ENCODE data around the gene RNU1-3.
"Not testable (repeated sequence)": the region's sequence is repeated elsewhere in the genome, so short reads cannot be mapped to it uniquely, and the experiment has no call there.

The RNU1-3 gene

DNA sequence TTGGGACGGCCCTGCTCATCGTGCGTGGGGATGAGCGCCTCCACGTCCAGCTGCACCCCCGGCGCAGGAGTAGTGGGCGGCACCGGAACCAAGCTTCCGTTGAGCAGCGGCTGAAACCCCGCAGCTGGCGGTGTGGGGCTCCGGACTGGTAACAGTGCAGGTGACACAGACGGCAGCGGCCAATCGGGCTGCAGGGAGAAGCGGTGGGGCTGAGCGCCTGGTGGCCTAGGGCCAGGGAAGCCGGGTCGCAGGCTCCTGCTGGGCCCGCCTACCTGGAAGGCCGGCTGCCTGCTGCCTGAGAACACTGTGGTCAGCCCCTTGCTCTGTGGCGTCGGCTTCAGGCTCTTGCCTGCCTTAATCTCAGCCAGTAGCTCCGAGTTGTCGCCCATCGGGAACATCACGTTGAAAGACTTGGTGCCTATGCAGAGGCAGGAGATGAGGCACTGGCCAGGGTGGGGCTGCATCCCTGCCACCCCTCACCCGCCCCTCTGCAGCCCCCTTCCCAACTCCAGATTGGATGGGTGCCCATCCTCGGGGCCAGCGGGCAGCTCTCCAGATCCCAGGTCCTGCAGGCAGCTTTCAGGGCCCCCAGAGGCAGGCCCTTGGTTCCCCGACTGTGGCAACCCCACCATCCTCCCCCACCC is 29.9 kb upstream of the RNU1-3 start:
- not testable (repeated sequence) for H3K4me1 ChIP-seq (ENCODE audit: insufficient read depth, low read length, poor library complexity, severe bottlenecking); H3K4me3 ChIP-seq (ENCODE audit: low read length, poor library complexity, severe bottlenecking); H3K9ac ChIP-seq (ENCODE audit: low read depth, low read length, poor library complexity, severe bottlenecking); H3K4me2 ChIP-seq (ENCODE audit: low read depth, low read length, poor library complexity, severe bottlenecking); H3K27me3 ChIP-seq (ENCODE audit: insufficient read depth, low read length, poor library complexity, severe bottlenecking); H3F3A ChIP-seq (ENCODE audit: low read depth); H3K9me3 ChIP-seq (ENCODE audit: insufficient read depth, low read depth, low read length); H3K9me2 ChIP-seq (replicated peaks; ENCODE audit: low read depth, low read length); H3K79me2 ChIP-seq (ENCODE audit: insufficient read depth, low read length); H4K20me1 ChIP-seq (ENCODE audit: insufficient read depth, low read length, poor library complexity, severe bottlenecking); H2AFZ ChIP-seq (ENCODE audit: low read length); H3K36me3 ChIP-seq (ENCODE audit: insufficient read depth, low read length)

DNA sequence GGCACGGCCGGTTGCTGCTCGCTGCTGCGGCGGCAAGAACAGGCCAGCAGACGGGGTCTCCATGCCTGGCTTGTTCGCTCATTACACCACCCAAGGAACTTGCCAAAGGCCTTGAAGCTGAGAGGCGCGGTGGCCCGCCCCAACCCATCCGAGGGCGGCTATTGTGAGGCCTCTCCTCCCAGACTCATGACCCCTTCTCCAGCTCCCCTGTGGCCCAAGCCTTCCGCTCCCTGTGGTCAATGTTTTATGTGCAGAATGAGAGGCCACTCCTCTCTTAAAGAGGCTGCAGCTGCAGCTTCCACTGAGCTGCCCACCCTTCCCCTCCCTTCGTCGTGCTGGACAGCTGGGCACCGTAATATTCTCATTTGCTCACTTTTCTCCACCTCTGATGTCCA is 27.6 kb upstream of the RNU1-3 start:
- H3K27me3 ChIP-seq (ENCODE audit: insufficient read depth, low read length, poor library complexity, severe bottlenecking); H3K9ac ChIP-seq (ENCODE audit: low read depth, low read length, poor library complexity, severe bottlenecking); H3K4me1 ChIP-seq (ENCODE audit: insufficient read depth, low read length, poor library complexity, severe bottlenecking): not testable (repeated sequence)

GRCh38 chr1:16693449-16694307 is 26.9 kb upstream of the RNU1-3 start:
- H3K79me2 ChIP-seq (ENCODE audit: insufficient read depth, low read length); H2AFZ ChIP-seq (ENCODE audit: low read length); H3K27me3 ChIP-seq (ENCODE audit: insufficient read depth, low read length, poor library complexity, severe bottlenecking); H3K9ac ChIP-seq (ENCODE audit: low read depth, low read length, poor library complexity, severe bottlenecking); H3K4me2 ChIP-seq (ENCODE audit: low read depth, low read length, poor library complexity, severe bottlenecking); H3K4me1 ChIP-seq (ENCODE audit: insufficient read depth, low read length, poor library complexity, severe bottlenecking); H3K36me3 ChIP-seq (ENCODE audit: insufficient read depth, low read length); H4K20me1 ChIP-seq (ENCODE audit: insufficient read depth, low read length, poor library complexity, severe bottlenecking); H3F3A ChIP-seq (ENCODE audit: low read depth); H3K4me3 ChIP-seq (ENCODE audit: low read length, poor library complexity, severe bottlenecking); H3K9me3 ChIP-seq (ENCODE audit: insufficient read depth, low read depth, low read length); H3K9me2 ChIP-seq (replicated peaks; ENCODE audit: low read depth, low read length): not testable (repeated sequence)

More for the DNA sequence above, 27.6 kb upstream of the RNU1-3 start:
- H3K9me3 ChIP-seq (ENCODE audit: insufficient read depth, low read depth, low read length); H3K9me2 ChIP-seq (replicated peaks; ENCODE audit: low read depth, low read length); H3K4me2 ChIP-seq (ENCODE audit: low read depth, low read length, poor library complexity, severe bottlenecking); H3K79me2 ChIP-seq (ENCODE audit: insufficient read depth, low read length); H2AFZ ChIP-seq (ENCODE audit: low read length); H4K20me1 ChIP-seq (ENCODE audit: insufficient read depth, low read length, poor library complexity, severe bottlenecking); H3K36me3 ChIP-seq (ENCODE audit: insufficient read depth, low read length); H3K4me3 ChIP-seq (ENCODE audit: low read length, poor library complexity, severe bottlenecking); H3F3A ChIP-seq (ENCODE audit: low read depth): not testable (repeated sequence)

DNA sequence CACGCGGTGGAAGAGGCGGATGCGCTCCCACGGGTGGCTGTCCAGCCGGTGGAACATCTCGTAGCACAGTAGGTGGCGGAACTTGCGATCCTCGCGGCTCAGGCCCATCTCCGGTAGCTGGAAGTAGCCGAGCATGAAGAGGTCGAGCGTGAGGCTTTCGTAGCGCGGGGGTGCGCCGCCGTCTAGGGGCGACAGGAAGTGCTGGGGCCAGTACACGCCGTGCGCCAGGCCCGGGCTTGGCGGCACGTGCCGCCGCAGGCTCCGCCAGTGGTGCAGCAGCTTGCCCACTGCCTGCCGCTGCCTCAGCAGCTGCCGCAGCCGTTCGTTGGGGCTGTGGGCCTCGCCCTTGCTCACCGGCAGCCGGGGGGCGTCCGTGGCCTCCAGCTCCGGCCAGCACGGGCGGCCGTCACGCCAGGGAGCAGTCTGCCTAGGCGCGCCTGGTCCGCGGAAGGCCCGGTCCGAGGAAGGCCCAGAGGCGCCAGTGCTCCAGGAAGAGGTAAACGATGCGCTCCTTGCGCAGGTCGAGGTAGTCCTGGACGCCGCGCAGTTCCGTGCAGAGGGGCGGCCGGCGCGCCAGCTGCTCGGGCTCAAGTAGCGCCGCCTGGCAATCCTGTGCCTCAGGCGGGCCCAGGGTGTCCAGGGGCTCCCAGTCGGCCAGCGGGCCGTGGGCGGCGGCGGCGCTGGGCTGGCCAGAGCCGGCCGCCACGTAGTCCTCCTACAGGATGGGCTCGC is 26.1 kb upstream of the RNU1-3 start:
- not testable (repeated sequence) for H3K4me3 ChIP-seq (ENCODE audit: low read length, poor library complexity, severe bottlenecking); H3K9me3 ChIP-seq (ENCODE audit: insufficient read depth, low read depth, low read length); H3K36me3 ChIP-seq (ENCODE audit: insufficient read depth, low read length); H3K4me2 ChIP-seq (ENCODE audit: low read depth, low read length, poor library complexity, severe bottlenecking); H3K9ac ChIP-seq (ENCODE audit: low read depth, low read length, poor library complexity, severe bottlenecking); H2AFZ ChIP-seq (ENCODE audit: low read length); H3K27me3 ChIP-seq (ENCODE audit: insufficient read depth, low read length, poor library complexity, severe bottlenecking); H3K4me1 ChIP-seq (ENCODE audit: insufficient read depth, low read length, poor library complexity, severe bottlenecking); H4K20me1 ChIP-seq (ENCODE audit: insufficient read depth, low read length, poor library complexity, severe bottlenecking); H3K79me2 ChIP-seq (ENCODE audit: insufficient read depth, low read length); H3F3A ChIP-seq (ENCODE audit: low read depth); H3K9me2 ChIP-seq (replicated peaks; ENCODE audit: low read depth, low read length)

DNA sequence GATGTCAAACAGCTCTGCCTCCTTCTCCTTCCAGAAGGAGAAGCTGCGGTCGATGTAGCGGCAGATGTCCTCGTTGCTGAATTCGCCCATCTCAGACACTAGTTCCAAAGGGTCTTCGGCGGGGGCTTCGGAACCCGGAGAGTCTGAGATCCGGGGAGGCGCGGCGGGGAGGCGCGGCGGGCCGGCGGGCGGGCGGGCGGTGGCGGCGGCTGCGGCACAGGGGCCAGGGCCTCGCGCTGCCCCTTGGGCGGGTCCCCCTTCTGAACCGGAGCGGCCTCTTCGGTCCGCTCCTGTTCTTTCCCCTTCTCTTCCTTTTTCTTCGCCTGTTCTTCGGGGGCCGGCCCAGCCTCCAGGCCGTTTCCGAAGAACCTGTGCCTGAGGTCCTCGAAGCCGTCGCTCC is 25.5 kb upstream of the RNU1-3 start:
- not testable (repeated sequence) for H3K9ac ChIP-seq (ENCODE audit: low read depth, low read length, poor library complexity, severe bottlenecking); H3K9me3 ChIP-seq (ENCODE audit: insufficient read depth, low read depth, low read length); H4K20me1 ChIP-seq (ENCODE audit: insufficient read depth, low read length, poor library complexity, severe bottlenecking); H3K4me2 ChIP-seq (ENCODE audit: low read depth, low read length, poor library complexity, severe bottlenecking); H3K79me2 ChIP-seq (ENCODE audit: insufficient read depth, low read length); H3K4me3 ChIP-seq (ENCODE audit: low read length, poor library complexity, severe bottlenecking); H3F3A ChIP-seq (ENCODE audit: low read depth); H3K4me1 ChIP-seq (ENCODE audit: insufficient read depth, low read length, poor library complexity, severe bottlenecking); H3K27me3 ChIP-seq (ENCODE audit: insufficient read depth, low read length, poor library complexity, severe bottlenecking); H3K36me3 ChIP-seq (ENCODE audit: insufficient read depth, low read length); H2AFZ ChIP-seq (ENCODE audit: low read length); H3K9me2 ChIP-seq (replicated peaks; ENCODE audit: low read depth, low read length)

DNA sequence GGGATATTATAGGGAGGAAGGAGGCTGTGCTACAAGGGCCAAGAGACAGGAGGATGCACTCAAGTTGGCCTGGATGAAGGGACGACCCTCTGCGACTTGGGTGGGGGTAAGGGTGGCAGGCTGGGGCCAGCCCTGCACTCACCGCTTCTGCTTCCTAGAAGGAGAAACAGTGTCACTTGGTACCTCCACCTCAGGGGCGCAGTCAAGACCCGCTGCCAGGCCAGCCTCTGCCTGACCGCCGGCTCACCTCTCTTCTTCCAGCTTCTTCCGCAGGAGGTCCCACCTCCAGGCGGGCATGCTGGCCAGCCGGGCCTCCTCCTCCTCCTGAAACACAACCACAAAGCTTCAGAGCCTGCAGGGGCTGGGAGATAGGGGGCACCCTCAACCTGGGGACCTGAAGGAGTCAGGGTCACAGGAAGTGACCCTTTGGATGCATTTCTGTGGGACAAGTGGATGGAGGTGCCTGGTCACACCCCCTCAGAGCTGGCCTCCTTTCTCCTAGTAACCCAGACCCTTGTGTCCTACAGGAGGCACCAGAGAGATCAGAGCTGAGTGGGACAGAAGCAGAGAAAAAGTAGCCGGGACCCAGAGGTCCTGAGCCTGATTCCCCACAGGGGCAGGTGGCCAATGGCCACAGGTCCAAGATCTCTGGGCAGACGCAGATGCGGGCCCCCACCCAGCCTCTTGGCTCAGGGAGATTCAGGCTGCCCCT is 24.4 kb upstream of the RNU1-3 start:
- H3K9me3 ChIP-seq (ENCODE audit: insufficient read depth, low read depth, low read length); H3K36me3 ChIP-seq (ENCODE audit: insufficient read depth, low read length); H2AFZ ChIP-seq (ENCODE audit: low read length); H3F3A ChIP-seq (ENCODE audit: low read depth); H3K9ac ChIP-seq (ENCODE audit: low read depth, low read length, poor library complexity, severe bottlenecking); H3K27me3 ChIP-seq (ENCODE audit: insufficient read depth, low read length, poor library complexity, severe bottlenecking); H4K20me1 ChIP-seq (ENCODE audit: insufficient read depth, low read length, poor library complexity, severe bottlenecking); H3K4me3 ChIP-seq (ENCODE audit: low read length, poor library complexity, severe bottlenecking); H3K4me1 ChIP-seq (ENCODE audit: insufficient read depth, low read length, poor library complexity, severe bottlenecking); H3K4me2 ChIP-seq (ENCODE audit: low read depth, low read length, poor library complexity, severe bottlenecking); H3K79me2 ChIP-seq (ENCODE audit: insufficient read depth, low read length); H3K9me2 ChIP-seq (replicated peaks; ENCODE audit: low read depth, low read length): not testable (repeated sequence)
